BLaER1 treated with 17β-estradiol and CSF1 and Interleukin-3, amounts not matched to agents 10 nM and 100 nM (cell line): ENCODE data around the gene SUB1.
"Not testable (repeated sequence)": the region's sequence is repeated elsewhere in the genome, so short reads cannot be mapped to it uniquely, and the experiment has no call there.

Experiments
- H3K27ac ChIP-seq, 11 experiments: shearing (Covaris generic); formaldehyde crosslinking; 2 replicates each; pipeline ENCODE4 v1.8.1; 2022
- H3K27me3 ChIP-seq, 11 experiments: shearing (Covaris generic); formaldehyde crosslinking; 2 replicates each; pipeline ENCODE4 v1.8.1; 2022
- H3K36me3 ChIP-seq, 11 experiments: shearing (Covaris generic); formaldehyde crosslinking; 2 replicates each; pipeline ENCODE4 v1.8.1; 2022
- H3K4me1 ChIP-seq, 10 experiments: shearing (Covaris generic); formaldehyde crosslinking; 2 replicates each; pipeline ENCODE4 v1.8.1; 2022
- H3K4me2 ChIP-seq, 11 experiments: shearing (Covaris generic); formaldehyde crosslinking; 2 replicates each; pipeline ENCODE4 v1.8.1; 2022
- H3K4me3 ChIP-seq, 10 experiments: shearing (Covaris generic); formaldehyde crosslinking; 2 replicates each; pipeline ENCODE4 v1.8.1; 2022
- H3K9ac ChIP-seq, 11 experiments: shearing (Covaris generic); formaldehyde crosslinking; 2 replicates each; pipeline ENCODE4 v1.8.1; 2022
- H3K9me3 ChIP-seq, 11 experiments: shearing (Covaris generic); formaldehyde crosslinking; replicated peaks in 1 of 11; 2 replicates each; pipeline ENCODE4 v1.8.1; 2022
- H4K20me1 ChIP-seq, 11 experiments: shearing (Covaris generic); formaldehyde crosslinking; 2 replicates each; pipeline ENCODE4 v1.8.1; 2022
- Cebpa-rat ChIP-seq, 11 experiments: shearing (Covaris generic); IDR thresholded peaks; 2 replicates each; pipeline ENCODE4 v1.8.1; 2022

Gene SUB1

GRCh38 chr5:32559921-32560320, 25.4 kb upstream of the SUB1 start:
- H3K27ac ChIP-seq = no peak overlapping the region
- no peaks in the 10 kb centered on the region for H4K20me1 ChIP-seq
- no peaks in the 10 kb centered on the region for H3K9me3 ChIP-seq
- H3K4me2 ChIP-seq = no peak overlapping the region
- no peak overlapping the region for H3K4me3 ChIP-seq
- H3K4me1 ChIP-seq = peaks cover 0 to 5% (median under 1%) of the 10 kb centered on the region in 10 experiments; a peak in 7 of 20 replicates
- H3K27me3 ChIP-seq = no peaks in the 10 kb centered on the region
- no peaks in the 10 kb centered on the region for H3K36me3 ChIP-seq
- TF ChIP-seq Cebpa-rat (IDR thresholded peaks at IDR 0.05) = no peak
- H3K9ac ChIP-seq = no peak overlapping the region

- Histone ChIP-seq H3K4me1 (no peaks in the 10 kb centered on the region), H3K27ac (no peak overlapping the region), H3K36me3 (no peaks in the 10 kb centered on the region), H3K4me3 (no peak overlapping the region), H3K4me2 (no peak overlapping the region), H4K20me1 (no peaks in the 10 kb centered on the region), H3K27me3 (no peaks in the 10 kb centered on the region), H3K9me3 (peaks cover 0 to 7% (median 0%) of the 10 kb centered on the region in 11 experiments; a peak in 4 of 22 replicates), H3K9ac (no peak overlapping the region)
- no peak for TF ChIP-seq Cebpa-rat (IDR thresholded peaks at IDR 0.05)
Observed at GRCh38 chr5:32562056-32562455, 23.3 kb upstream of the SUB1 start.

GRCh38 chr5:32562843-32563242, 22.5 kb upstream of the SUB1 start:
- no peaks in the 10 kb centered on the region for H4K20me1 ChIP-seq
- no peaks in the 10 kb centered on the region for H3K36me3 ChIP-seq
- H3K9ac ChIP-seq = no peak overlapping the region
- peaks cover 0 to 4% (median 0%) of the 10 kb centered on the region in 10 experiments; a peak in 2 of 20 replicates for H3K4me1 ChIP-seq
- H3K27ac ChIP-seq = no peak overlapping the region
- no peak overlapping the region for H3K4me2 ChIP-seq
- no peak overlapping the region for H3K4me3 ChIP-seq
- no peaks in the 10 kb centered on the region for H3K27me3 ChIP-seq
- peaks cover 0 to 9% (median 0%) of the 10 kb centered on the region in 11 experiments; a peak in 4 of 22 replicates for H3K9me3 ChIP-seq
- no peak for TF ChIP-seq Cebpa-rat (IDR thresholded peaks at IDR 0.05)

GRCh38 chr5:32563614-32564013, 21.7 kb upstream of the SUB1 start:
- TF ChIP-seq Cebpa-rat (IDR thresholded peaks at IDR 0.05) = no peak
- H3K4me3 ChIP-seq = no peak overlapping the region
- no peak overlapping the region for H3K9ac ChIP-seq

GRCh38 chr5:32565145-32565544, 20.2 kb upstream of the SUB1 start:
- Histone ChIP-seq H3K4me1 (peaks cover 0 to 4% (median 0%) of the 10 kb centered on the region in 10 experiments; a peak in 2 of 20 replicates), H3K36me3 (no peaks in the 10 kb centered on the region)
- no peak for TF ChIP-seq Cebpa-rat (IDR thresholded peaks at IDR 0.05)

More at GRCh38 chr5:32563614-32564013, 21.7 kb upstream of the SUB1 start:
- Histone ChIP-seq H3K4me1 (peaks cover 0 to 4% (median 0%) of the 10 kb centered on the region in 10 experiments; a peak in 2 of 20 replicates), H3K9me3 (peaks cover 0 to 9% (median 0%) of the 10 kb centered on the region in 11 experiments; a peak in 4 of 22 replicates), H3K27me3 (no peaks in the 10 kb centered on the region), H3K36me3 (no peaks in the 10 kb centered on the region), H3K27ac (no peak overlapping the region), H3K4me2 (no peak overlapping the region), H4K20me1 (no peaks in the 10 kb centered on the region)

GRCh38 chr5:32566319-32567111, 18.8 kb upstream of the SUB1 start:
- Histone ChIP-seq H3K9me3 (peaks cover 0 to 9% (median 0%) of the 10 kb centered on the region in 11 experiments; a peak in 4 of 22 replicates), H4K20me1 (no peaks in the 10 kb centered on the region), H3K27me3 (no peaks in the 10 kb centered on the region), H3K4me3 (no peak overlapping the region), H3K36me3 (no peaks in the 10 kb centered on the region), H3K27ac (no peak overlapping the region), H3K4me1 (peaks cover 0 to 4% (median 0%) of the 10 kb centered on the region in 10 experiments; a peak in 2 of 20 replicates), H3K9ac (no peak overlapping the region), H3K4me2 (no peak overlapping the region)
- TF ChIP-seq Cebpa-rat (IDR thresholded peaks at IDR 0.05) = no peak

More at GRCh38 chr5:32565145-32565544, 20.2 kb upstream of the SUB1 start:
- Histone ChIP-seq H3K9me3 (peaks cover 0 to 9% (median 0%) of the 10 kb centered on the region in 11 experiments; a peak in 4 of 22 replicates), H4K20me1 (no peaks in the 10 kb centered on the region), H3K9ac (no peak overlapping the region), H3K27me3 (no peaks in the 10 kb centered on the region), H3K4me2 (no peak overlapping the region), H3K4me3 (no peak overlapping the region), H3K27ac (no peak overlapping the region)

- Histone ChIP-seq H3K27ac (no peak overlapping the region), H3K4me3 (no peak overlapping the region), H3K9me3 (peaks cover 0 to 9% (median 0%) of the 10 kb centered on the region in 11 experiments; a peak in 4 of 22 replicates), H3K9ac (no peak overlapping the region), H3K4me2 (no peak overlapping the region), H3K4me1 (peaks cover 0 to 19% (median 12%) of the 10 kb centered on the region in 10 experiments; a peak in 13 of 20 replicates), H3K36me3 (no peaks in the 10 kb centered on the region), H3K27me3 (no peaks in the 10 kb centered on the region), H4K20me1 (no peaks in the 10 kb centered on the region)
- TF ChIP-seq Cebpa-rat (IDR thresholded peaks at IDR 0.05) = no peak
Observed at GRCh38 chr5:32571128-32571527, 14.2 kb upstream of the SUB1 start.

GRCh38 chr5:32572778-32573480, 12.4 kb upstream of the SUB1 start:
- no peaks in the 10 kb centered on the region for H3K36me3 ChIP-seq
- H3K4me1 ChIP-seq = peaks cover 4 to 17% (median 12%) of the 10 kb centered on the region in 10 experiments; a peak in 18 of 20 replicates
- no peak overlapping the region for H3K27ac ChIP-seq
- no peaks in the 10 kb centered on the region for H3K27me3 ChIP-seq
- H3K4me2 ChIP-seq = peak overlapping the region in 8 of 11 experiments; percentile 19 to 77 (median 45); a peak in 14 of 22 replicates
- no peak for TF ChIP-seq Cebpa-rat (IDR thresholded peaks at IDR 0.05)
- no peaks in the 10 kb centered on the region for H4K20me1 ChIP-seq
- H3K4me3 ChIP-seq = no peak overlapping the region
- no peak overlapping the region for H3K9ac ChIP-seq
- no peaks in the 10 kb centered on the region for H3K9me3 ChIP-seq

GRCh38 chr5:32573481-32573854, 11.9 kb upstream of the SUB1 start:
- not testable (repeated sequence) for H3K4me3 ChIP-seq, H3K27me3 ChIP-seq, H3K9ac ChIP-seq, H4K20me1 ChIP-seq, H3K27ac ChIP-seq, H3K36me3 ChIP-seq, H3K9me3 ChIP-seq
- peaks cover 6 to 17% (median 13%) of the 10 kb centered on the region in 10 experiments; a peak in 18 of 20 replicates for H3K4me1 ChIP-seq
- H3K4me2 ChIP-seq = peak overlapping the region in 8 of 11 experiments; percentile 19 to 77 (median 45); a peak in 12 of 22 replicates
